ENCODE results near the gene ACSL4.

ACSL4 gene

DNA sequence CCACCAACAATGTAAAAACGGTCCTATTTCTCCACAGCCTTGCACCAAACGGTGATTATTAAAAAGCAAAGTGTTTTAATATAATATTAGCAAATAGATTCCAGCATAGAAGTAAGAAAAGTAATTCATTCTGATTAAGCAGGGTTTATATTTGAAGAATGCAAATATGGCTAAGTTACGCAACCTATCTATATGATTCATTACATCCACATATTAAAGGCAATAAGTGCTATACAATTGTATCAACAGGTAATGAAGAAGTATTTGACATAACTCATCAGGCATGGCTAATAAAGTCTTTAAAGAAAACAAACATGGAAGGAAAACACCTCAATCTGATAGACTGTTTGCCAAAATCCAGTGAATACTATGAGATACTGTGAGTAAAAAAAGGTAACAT, 137.0 kb downstream of the ACSL4 start:
- DNase-seq (ENCODE audit: low read depth) = no peak

Measured in stimulated activated CD8-positive, alpha-beta memory T cell treated with anti-CD3 and anti-CD28 coated beads, Interleukin-15, amount 100 ng/mL, for 1 hour (primary cell).